GM21423 (cell line): Measurements from ENCODE around the gene NUDT8.
"Not testable (repeated sequence)": the region's sequence is repeated elsewhere in the genome, so short reads cannot be mapped to it uniquely, and the experiment has no call there.

ENCODE experiments used
- ATAC-seq: cut with Tn5 transposase; IDR thresholded peaks from one replicate; pipeline ENCODE4 v1.9.1; 2021; ENCODE audit warnings: mild to moderate bottlenecking, moderate library complexity; ENCODE audit not compliant: unreplicated experiment

Gene NUDT8

GRCh38 chr11:67660752-67661151 lies 31.0 kb upstream of the NUDT8 start:
- ATAC-seq: not testable (repeated sequence)

GRCh38 chr11:67659651-67660165 lies 30.0 kb upstream of the NUDT8 start:
- not testable (repeated sequence) for ATAC-seq

- no peak for ATAC-seq
Observed at GRCh38 chr11:67657300-67657699, 27.6 kb upstream of the NUDT8 start.

- no peak for ATAC-seq
Observed at GRCh38 chr11:67656278-67656922, 26.7 kb upstream of the NUDT8 start.

- ATAC-seq: no peak
Observed at GRCh38 chr11:67654225-67654624, 24.5 kb upstream of the NUDT8 start.

- ATAC-seq: no peak
Observed at GRCh38 chr11:67652965-67653845, 23.5 kb upstream of the NUDT8 start.

- ATAC-seq: no peak
Observed at GRCh38 chr11:67651976-67652781, 22.4 kb upstream of the NUDT8 start.

- no peak for ATAC-seq
Observed at GRCh38 chr11:67649634-67650510, 20.1 kb upstream of the NUDT8 start.

GRCh38 chr11:67648796-67649613 lies 19.3 kb upstream of the NUDT8 start:
- ATAC-seq: no peak

- no peak for ATAC-seq
Observed at GRCh38 chr11:67648140-67648795, 18.5 kb upstream of the NUDT8 start.

GRCh38 chr11:67647471-67647870 lies 17.7 kb upstream of the NUDT8 start:
- ATAC-seq: no peak

- ATAC-seq: peak; percentile 24
Observed at GRCh38 chr11:67646535-67647336, 17.0 kb upstream of the NUDT8 start.

GRCh38 chr11:67645521-67646461 lies 16.1 kb upstream of the NUDT8 start:
- ATAC-seq: no peak

- ATAC-seq: no peak
Observed at GRCh38 chr11:67644472-67645418, 15.0 kb upstream of the NUDT8 start.

GRCh38 chr11:67644042-67644441 lies 14.3 kb upstream of the NUDT8 start:
- ATAC-seq: no peak
